Endothelial cell of umbilical vein (primary cell): ENCODE measurements around the gene AKAP14. TPM values are rescaled to one million over a fixed set of nuclear protein-coding genes. Genes with fewer than 3 reads are reported as not detected.

Source experiments
- BruUV-seq: library from RNA; stranded (reverse); fragments of 400-500 nt; replicated peaks from 2 replicates; lab custom pipeline; 2021; lab: Mats Ljungman, UMichigan
- CTCF ChIA-PET: fragments of 300-600, 350-600 bp; sonication (Branson Sonifier 250); formaldehyde crosslinking; loops from one replicate; lab custom pipeline; 2021; ENCODE audit warnings: antibody characterized with exemption, inconsistent platforms; lab: Charles Lee
- POLR2A ChIA-PET: fragments of 300-600, 350-600 bp; sonication (Branson Sonifier 250); formaldehyde crosslinking; loops from one replicate; lab custom pipeline; 2021; ENCODE audit warnings: antibody characterized with exemption, inconsistent platforms; lab: Charles Lee
- DNase-seq: peaks from one replicate; pipeline ENCODE4 v3.0.0-alpha.2; 2011; ENCODE audit warnings: low read depth, low spot score
- FAIRE-seq: peaks from 2 replicates; lab custom pipeline; 2011; peaks lifted over from hg19 to GRCh38; lab: Jason Lieb, UNC
- H2AFZ ChIP-seq: 2 replicates; pipeline ENCODE4 v1.6.0; 2012; ENCODE audit warnings: low read depth, low read length, control low read depth, inconsistent platforms
- H3K27ac ChIP-seq: 2 replicates; pipeline ENCODE4 v1.5.1; 2011; ENCODE audit warnings: low read depth, mild to moderate bottlenecking, control low read depth, low read length, moderate library complexity; ENCODE audit not compliant: insufficient read depth
- H3K27me3 ChIP-seq, 2 experiments: 2 replicates each; pipeline versions ENCODE4 v1.6.0 to v1.6.1; 2011; ENCODE audit warnings: low read length in 2 of 2, mixed read lengths in 1 of 2; ENCODE audit not compliant: control insufficient read depth in 2 of 2, insufficient read depth in 2 of 2
- H3K36me3 ChIP-seq, 2 experiments: 2 replicates in 1 of 2; 3 replicates in 1 of 2; pipeline ENCODE4 v1.5.1; 2011; ENCODE audit warnings: low read length in 2 of 2, mild to moderate bottlenecking in 1 of 2, moderate library complexity in 1 of 2; ENCODE audit not compliant: control insufficient read depth in 2 of 2, insufficient read depth in 2 of 2; ENCODE audit errors: extremely low read depth in 1 of 2
- H3K4me1 ChIP-seq: 3 replicates; pipeline ENCODE4 v1.5.1; 2011; ENCODE audit warnings: mild to moderate bottlenecking, low read length; ENCODE audit not compliant: control insufficient read depth, insufficient read depth; ENCODE audit errors: extremely low read depth
- H3K4me2 ChIP-seq: 2 replicates; pipeline ENCODE4 v1.6.1; 2011; ENCODE audit warnings: low read length, control low read depth, mixed read lengths; ENCODE audit not compliant: insufficient read depth
- H3K4me3 ChIP-seq, 3 experiments: fragments of 200-600 bp in 1 of 3; sonication (generic), shearing (Covaris generic) in 1 of 3; replicated peaks in 1 of 3; 2 replicates each; pipeline ENCODE4 v1.5.1; 2011 to 2016; ENCODE audit warnings: control low read depth in 3 of 3, low read length in 3 of 3, mild to moderate bottlenecking in 2 of 3, inconsistent platforms in 1 of 3, low read depth in 1 of 3, moderate library complexity in 1 of 3; ENCODE audit not compliant: insufficient read depth in 1 of 3
- H3K79me2 ChIP-seq: 2 replicates; pipeline ENCODE4 v1.6.0; 2012; ENCODE audit warnings: low read length, inconsistent platforms; ENCODE audit not compliant: control insufficient read depth, insufficient read depth
- H3K9ac ChIP-seq: replicated peaks from 2 replicates; pipeline ENCODE3; 2011; ENCODE audit warnings: low read length, control low read depth; ENCODE audit not compliant: insufficient read depth; ENCODE audit errors: extremely low read depth
- H3K9me1 ChIP-seq: replicated peaks from 3 replicates; pipeline ENCODE4 v1.6.0; 2011; ENCODE audit warnings: mild to moderate bottlenecking, low read length; ENCODE audit not compliant: control insufficient read depth, insufficient read depth; ENCODE audit errors: extremely low read depth
- H3K9me3 ChIP-seq: replicated peaks from 2 replicates; pipeline ENCODE4 v1.5.1; 2012; ENCODE audit warnings: low read length, inconsistent platforms; ENCODE audit not compliant: control insufficient read depth, insufficient read depth
- H4K20me1 ChIP-seq: replicated peaks from 2 replicates; pipeline ENCODE3; 2011; ENCODE audit warnings: mild to moderate bottlenecking, low read length; ENCODE audit not compliant: control insufficient read depth, insufficient read depth; ENCODE audit errors: extremely low read depth
- CTCF ChIP-seq, 2 donors: IDR thresholded peaks; 1 replicate in 1 of 2; 2 replicates in 1 of 2; pipeline ENCODE4 v1.5.1; 2011; ENCODE audit warnings: low read length in 2 of 2, mild to moderate bottlenecking in 2 of 2, moderate library complexity in 2 of 2, control low read depth in 1 of 2, inconsistent platforms in 1 of 2, low read depth in 1 of 2; ENCODE audit not compliant: insufficient read depth in 1 of 2; ENCODE audit errors: extremely low read depth in 1 of 2
- EZH2 ChIP-seq: IDR thresholded peaks from 2 replicates; pipeline ENCODE4 v1.6.1; 2012; ENCODE audit warnings: borderline replicate concordance, low read depth, mild to moderate bottlenecking, moderate library complexity, low read length, inconsistent platforms; ENCODE audit not compliant: severe bottlenecking
- FOS ChIP-seq: IDR thresholded peaks from 2 replicates; pipeline ENCODE4 v1.6.1; 2011; ENCODE audit warnings: mild to moderate bottlenecking, low read length, moderate library complexity, borderline replicate concordance; ENCODE audit not compliant: insufficient read depth
- GATA2 ChIP-seq: IDR thresholded peaks from 2 replicates; pipeline ENCODE4 v1.7.0; 2011; ENCODE audit warnings: low read depth, mild to moderate bottlenecking, moderate library complexity, mixed read lengths, low read length; ENCODE audit not compliant: insufficient read length, insufficient read depth
- JUN ChIP-seq: IDR thresholded peaks from 2 replicates; pipeline ENCODE4 v1.6.1; 2011; ENCODE audit warnings: borderline replicate concordance, low read depth; ENCODE audit not compliant: insufficient read length, insufficient read depth
- MAX ChIP-seq: IDR thresholded peaks from 2 replicates; pipeline ENCODE4 v1.6.1; 2011; ENCODE audit not compliant: insufficient read depth, insufficient read length
- MYC ChIP-seq: IDR thresholded peaks from one replicate; pipeline ENCODE4 v1.6.1; 2011; ENCODE audit warnings: mild to moderate bottlenecking, low read depth, low read length
- POLR2A ChIP-seq: IDR thresholded peaks from 2 replicates; pipeline ENCODE4 v1.6.1; 2012; ENCODE audit warnings: low read depth, mild to moderate bottlenecking, control low read depth, low read length
- POLR2AphosphoS5 ChIP-seq: IDR thresholded peaks from 2 replicates; pipeline ENCODE4 v1.6.1; 2012; ENCODE audit warnings: low read depth, mild to moderate bottlenecking, control low read depth, low read length, moderate library complexity; ENCODE audit not compliant: insufficient read depth
- dilution Hi-C: fragments of 300-500 bp; cut with MboI; formaldehyde crosslinking; loops from one replicate; pipeline ENCODE4 v1.15.0; 2019; ENCODE audit warnings: low sequenced_read_pairs; ENCODE audit not compliant: extremely low pct_ligation_motif_present
- intact Hi-C: fragments of 100-400 bp; cut with micrococcal nuclease; formaldehyde crosslinking; loops from one replicate; pipeline ENCODE4 v1.10.0; 2022
- polyA plus RNA-seq, 4 experiments: library from polyadenylated mRNA; depleted of rRNA in 3 of 4; stranded (reverse) in 3 of 4; unstranded in 1 of 4; fragments of >200 nt; gene quantifications; 2 replicates each; pipeline versions ENCODE4 v1.2.1 to v1.2.3, GENCODE V29; 2011 to 2012; ENCODE audit warnings: missing spikeins in 1 of 4
- total RNA-seq: library from RNA; stranded (reverse); gene quantifications from 2 replicates; pipeline ENCODE4 v1.2.3, GENCODE V29; 2021

Gene AKAP14
- total and polyA plus RNA-seq, 2 donors (not counting 3 experiments of a cell fraction or from before 2014, with no cell fraction given) = not detected

- dilution Hi-C loops = no loop called here
- Histone ChIP-seq H2AFZ (peak overlapping the region; percentile 96), H3K9me1 (no peaks in the 10 kb centered on the region), H3K4me2 (peak overlapping the region; percentile 80), H3K79me2 (peaks cover 31% of the 10 kb centered on the region), H3K4me1 (peaks cover 11% of the 10 kb centered on the region), H4K20me1 (no peaks in the 10 kb centered on the region), H3K27me3 (no peaks in the 10 kb centered on the region), H3K36me3 (no peaks in the 10 kb centered on the region), H3K27ac (peak overlapping the region; percentile 87), H3K9ac (peak overlapping the region; percentile 94), H3K9me3 (no peaks in the 10 kb centered on the region), H3K4me3 (peak overlapping the region; percentile 74 to 93 (median 84))
- no TSS peak for BruUV-seq
- intact Hi-C loops = loop anchor here (1.0 to 5.0 kb wide), 4 partner anchors 17 to 248 kb away; partner anchors contain the start of gene RPL39
- no peak for FAIRE-seq
- TF ChIP-seq JUN = no peak
- no peak for TF ChIP-seq EZH2
- no peak for TF ChIP-seq POLR2A
- TF ChIP-seq FOS = no peak
- TF ChIP-seq GATA2 = no peak
- TF ChIP-seq CTCF (IDR thresholded peaks at IDR 0.05; ENCODE audit: extremely low read depth in 1 of 2, insufficient read depth in 1 of 2, low read depth in 1 of 2, low read length in 2 of 2) = no peak
- no peak for TF ChIP-seq MYC
- TF ChIP-seq MAX = no peak
- TF ChIP-seq POLR2AphosphoS5 = no peak
- ChIA-PET POLR2A (interaction anchor here (1.5 to 1.6 kb wide), 2 partner anchors 18 to 79 kb away, joined by 4 to 5 read pairs; partner anchors contain the start of genes RPL39 and UPF3B), CTCF (interaction anchor here (0.7 to 1.9 kb wide), 5 partner anchors 9 to 17 kb away, joined by 3 to 8 read pairs (median 4); partner anchors contain the start of gene UPF3B)
- DNase-seq = peak; percentile 44
Measured at GRCh38 chrX:119870626-119871131, 25.0 kb upstream of the AKAP14 start.
